ENCODE results near the gene PSMD4. TPM values are rescaled to one million over a fixed set of nuclear protein-coding genes. Genes with fewer than 3 reads are reported as not detected.

PSMD4 gene
- polyA plus RNA-seq, 2 of the 4 experiments (the other 2 are of a cell fraction) = 207 to 265 TPM

DNA sequence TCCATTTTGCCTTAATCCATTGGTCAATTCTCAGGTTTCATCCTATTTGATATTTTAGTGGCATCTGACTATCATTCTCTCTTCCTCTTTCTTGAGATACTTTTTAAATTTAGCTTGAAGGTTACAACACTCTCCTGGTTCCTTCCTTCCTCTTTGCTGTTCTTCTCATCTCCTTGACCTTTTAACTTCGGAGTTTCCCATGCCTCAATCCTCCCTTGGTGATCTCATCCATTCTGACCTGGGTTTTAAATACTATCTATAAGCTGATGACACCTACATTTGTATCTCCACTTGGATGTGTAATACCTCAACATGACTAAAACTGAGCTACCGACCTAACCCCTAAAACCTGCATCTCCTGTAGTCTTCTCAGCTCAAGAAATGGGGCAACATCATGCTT is 22.7 kb downstream of the PSMD4 start:
- ATAC-seq (no peak), FAIRE-seq (no peak), DNase-seq (ENCODE audit: low read depth in 1 of 2, low spot score in 1 of 2) (no peak)
- ChIA-PET POLR2A (no interaction called here), CTCF (interaction anchor here (0.8 to 1.4 kb wide), 2 partner anchors 25 to 27 kb away, joined by 3 read pairs; no protein-coding TSS in a partner anchor)
- Histone ChIP-seq H3K4me2 (no peak overlapping the region), H3K27ac (no peak overlapping the region), H3K4me3 (no peak overlapping the region), H3K9me3 (no peaks in the 10 kb centered on the region), H3K4me1 (peaks cover 3% of the 10 kb centered on the region; the same call in 2 of the 3 replicates)
- TF ChIP-seq, protein P1, sequence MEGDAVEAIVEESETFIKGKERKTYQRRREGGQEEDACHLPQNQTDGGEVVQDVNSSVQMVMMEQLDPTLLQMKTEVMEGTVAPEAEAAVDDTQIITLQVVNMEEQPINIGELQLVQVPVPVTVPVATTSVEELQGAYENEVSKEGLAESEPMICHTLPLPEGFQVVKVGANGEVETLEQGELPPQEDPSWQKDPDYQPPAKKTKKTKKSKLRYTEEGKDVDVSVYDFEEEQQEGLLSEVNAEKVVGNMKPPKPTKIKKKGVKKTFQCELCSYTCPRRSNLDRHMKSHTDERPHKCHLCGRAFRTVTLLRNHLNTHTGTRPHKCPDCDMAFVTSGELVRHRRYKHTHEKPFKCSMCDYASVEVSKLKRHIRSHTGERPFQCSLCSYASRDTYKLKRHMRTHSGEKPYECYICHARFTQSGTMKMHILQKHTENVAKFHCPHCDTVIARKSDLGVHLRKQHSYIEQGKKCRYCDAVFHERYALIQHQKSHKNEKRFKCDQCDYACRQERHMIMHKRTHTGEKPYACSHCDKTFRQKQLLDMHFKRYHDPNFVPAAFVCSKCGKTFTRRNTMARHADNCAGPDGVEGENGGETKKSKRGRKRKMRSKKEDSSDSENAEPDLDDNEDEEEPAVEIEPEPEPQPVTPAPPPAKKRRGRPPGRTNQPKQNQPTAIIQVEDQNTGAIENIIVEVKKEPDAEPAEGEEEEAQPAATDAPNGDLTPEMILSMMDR (IDR thresholded peaks at IDR 0.05) = no peak
- TF ChIP-seq ZFP36 (IDR thresholded peaks at IDR 0.05; ENCODE audit: borderline replicate concordance, partially characterized antibody) (no peak), ESRRA (IDR thresholded peaks at IDR 0.05; ENCODE audit: borderline replicate concordance, low read length) (no peak), JUN (IDR thresholded peaks at IDR 0.05) (no peak), EHF (CRISPR knock-in tag; IDR thresholded peaks at IDR 0.05) (no peak), SREBF2 (IDR thresholded peaks at IDR 0.05) (no peak), MAFK (IDR thresholded peaks at IDR 0.05; ENCODE audit: partially characterized antibody) (no peak), HOXA7 (CRISPR knock-in tag; IDR thresholded peaks at IDR 0.05) (no peak), MYC (IDR thresholded peaks at IDR 0.05; ENCODE audit: borderline replicate concordance, low read length) (no peak), POLR2A (IDR thresholded peaks at IDR 0.05; ENCODE audit: low read length) (no peak), HOXB5 (CRISPR knock-in tag; IDR thresholded peaks at IDR 0.05) (no peak), FOSL2 (IDR thresholded peaks at IDR 0.05) (no peak), FOSL2 (CRISPR knock-in tag; IDR thresholded peaks at IDR 0.05) (no peak), FOSB (CRISPR knock-in tag; IDR thresholded peaks at IDR 0.05) (no peak), RARB (CRISPR knock-in tag; IDR thresholded peaks at IDR 0.05) (no peak), PHF8 (IDR thresholded peaks at IDR 0.05; ENCODE audit: borderline replicate concordance, low read depth) (no peak), RNF2 (IDR thresholded peaks at IDR 0.05; ENCODE audit: borderline replicate concordance, low read depth) (no peak)
- TF ChIP-seq, protein P2, sequence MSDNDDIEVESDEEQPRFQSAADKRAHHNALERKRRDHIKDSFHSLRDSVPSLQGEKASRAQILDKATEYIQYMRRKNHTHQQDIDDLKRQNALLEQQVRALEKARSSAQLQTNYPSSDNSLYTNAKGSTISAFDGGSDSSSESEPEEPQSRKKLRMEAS (IDR thresholded peaks at IDR 0.05) = no peak
- TF ChIP-seq, protein P3, sequence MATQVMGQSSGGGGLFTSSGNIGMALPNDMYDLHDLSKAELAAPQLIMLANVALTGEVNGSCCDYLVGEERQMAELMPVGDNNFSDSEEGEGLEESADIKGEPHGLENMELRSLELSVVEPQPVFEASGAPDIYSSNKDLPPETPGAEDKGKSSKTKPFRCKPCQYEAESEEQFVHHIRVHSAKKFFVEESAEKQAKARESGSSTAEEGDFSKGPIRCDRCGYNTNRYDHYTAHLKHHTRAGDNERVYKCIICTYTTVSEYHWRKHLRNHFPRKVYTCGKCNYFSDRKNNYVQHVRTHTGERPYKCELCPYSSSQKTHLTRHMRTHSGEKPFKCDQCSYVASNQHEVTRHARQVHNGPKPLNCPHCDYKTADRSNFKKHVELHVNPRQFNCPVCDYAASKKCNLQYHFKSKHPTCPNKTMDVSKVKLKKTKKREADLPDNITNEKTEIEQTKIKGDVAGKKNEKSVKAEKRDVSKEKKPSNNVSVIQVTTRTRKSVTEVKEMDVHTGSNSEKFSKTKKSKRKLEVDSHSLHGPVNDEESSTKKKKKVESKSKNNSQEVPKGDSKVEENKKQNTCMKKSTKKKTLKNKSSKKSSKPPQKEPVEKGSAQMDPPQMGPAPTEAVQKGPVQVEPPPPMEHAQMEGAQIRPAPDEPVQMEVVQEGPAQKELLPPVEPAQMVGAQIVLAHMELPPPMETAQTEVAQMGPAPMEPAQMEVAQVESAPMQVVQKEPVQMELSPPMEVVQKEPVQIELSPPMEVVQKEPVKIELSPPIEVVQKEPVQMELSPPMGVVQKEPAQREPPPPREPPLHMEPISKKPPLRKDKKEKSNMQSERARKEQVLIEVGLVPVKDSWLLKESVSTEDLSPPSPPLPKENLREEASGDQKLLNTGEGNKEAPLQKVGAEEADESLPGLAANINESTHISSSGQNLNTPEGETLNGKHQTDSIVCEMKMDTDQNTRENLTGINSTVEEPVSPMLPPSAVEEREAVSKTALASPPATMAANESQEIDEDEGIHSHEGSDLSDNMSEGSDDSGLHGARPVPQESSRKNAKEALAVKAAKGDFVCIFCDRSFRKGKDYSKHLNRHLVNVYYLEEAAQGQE (IDR thresholded peaks at IDR 0.05) = no peak
- TF ChIP-seq, protein P4, sequence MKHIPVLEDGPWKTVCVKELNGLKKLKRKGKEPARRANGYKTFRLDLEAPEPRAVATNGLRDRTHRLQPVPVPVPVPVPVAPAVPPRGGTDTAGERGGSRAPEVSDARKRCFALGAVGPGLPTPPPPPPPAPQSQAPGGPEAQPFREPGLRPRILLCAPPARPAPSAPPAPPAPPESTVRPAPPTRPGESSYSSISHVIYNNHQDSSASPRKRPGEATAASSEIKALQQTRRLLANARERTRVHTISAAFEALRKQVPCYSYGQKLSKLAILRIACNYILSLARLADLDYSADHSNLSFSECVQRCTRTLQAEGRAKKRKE (CRISPR knock-in tag; IDR thresholded peaks at IDR 0.05; ENCODE audit: low read depth) = no peak
- TF ChIP-seq, protein P5, sequence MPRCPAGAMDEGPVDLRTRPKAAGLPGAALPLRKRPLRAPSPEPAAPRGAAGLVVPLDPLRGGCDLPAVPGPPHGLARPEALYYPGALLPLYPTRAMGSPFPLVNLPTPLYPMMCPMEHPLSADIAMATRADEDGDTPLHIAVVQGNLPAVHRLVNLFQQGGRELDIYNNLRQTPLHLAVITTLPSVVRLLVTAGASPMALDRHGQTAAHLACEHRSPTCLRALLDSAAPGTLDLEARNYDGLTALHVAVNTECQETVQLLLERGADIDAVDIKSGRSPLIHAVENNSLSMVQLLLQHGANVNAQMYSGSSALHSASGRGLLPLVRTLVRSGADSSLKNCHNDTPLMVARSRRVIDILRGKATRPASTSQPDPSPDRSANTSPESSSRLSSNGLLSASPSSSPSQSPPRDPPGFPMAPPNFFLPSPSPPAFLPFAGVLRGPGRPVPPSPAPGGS (IDR thresholded peaks at IDR 0.05) = no peak
- 25% methylated on average over 2 of the region's 2 CpGs for WGBS (ENCODE audit: missing lambda C conversion rate)
